MCF 10A (cell line): ENCODE results near the gene FGD2. TPM values are rescaled to one million over a fixed set of nuclear protein-coding genes. Genes with fewer than 3 reads are reported as not detected.

Experiments
- BruUV-seq: library from RNA; stranded (reverse); fragments of 400-500 nt; replicated peaks from 2 replicates; lab custom pipeline; 2021; lab: Mats Ljungman, UMichigan
- CTCF ChIA-PET: fragments of 300-600 bp; sonication (Branson Sonifier 250); formaldehyde crosslinking; extraction: SDS; loops from one replicate; lab custom pipeline; 2021; ENCODE audit warnings: antibody characterized with exemption, inconsistent platforms; lab: Yijun Ruan, JAX
- POLR2A ChIA-PET: fragments of 300-600, 350-650 bp; sonication (Branson Sonifier 250); formaldehyde crosslinking; extraction: SDS; loops from one replicate; lab custom pipeline; 2020; ENCODE audit warnings: antibody characterized with exemption, inconsistent platforms; lab: Yijun Ruan, JAX
- DNase-seq: peaks from one replicate; pipeline ENCODE4 v3.0.0-alpha.2; 2018; ENCODE audit not compliant: unreplicated experiment
- H3K27ac Mint-ChIP-seq: one replicate; pipeline ENCODE4 v1.8.0; 2022; ENCODE audit warnings: mild to moderate bottlenecking, low read depth, mixed read lengths; ENCODE audit not compliant: unreplicated experiment
- H3K27me3 Mint-ChIP-seq: one replicate; pipeline ENCODE4 v1.8.0; 2022; ENCODE audit warnings: mixed read lengths; ENCODE audit not compliant: insufficient read depth, unreplicated experiment
- H3K36me3 Mint-ChIP-seq: one replicate; pipeline ENCODE4 v1.8.0; 2022; ENCODE audit warnings: mild to moderate bottlenecking, moderate library complexity, mixed read lengths; ENCODE audit not compliant: insufficient read depth, unreplicated experiment
- H3K4me1 Mint-ChIP-seq: one replicate; pipeline ENCODE4 v1.8.0; 2022; ENCODE audit warnings: mixed read lengths; ENCODE audit not compliant: insufficient read depth, unreplicated experiment
- H3K4me3 Mint-ChIP-seq: one replicate; pipeline ENCODE4 v1.8.0; 2022; ENCODE audit warnings: mild to moderate bottlenecking, moderate library complexity, mixed read lengths; ENCODE audit not compliant: unreplicated experiment
- H3K9me3 Mint-ChIP-seq: one replicate; pipeline ENCODE4 v1.8.0; 2022; ENCODE audit warnings: mixed read lengths; ENCODE audit not compliant: unreplicated experiment
- intact Hi-C: fragments of 100-400 bp; cut with micrococcal nuclease; formaldehyde crosslinking; loops from 2 replicates; pipeline ENCODE4 v1.14.1; 2022
- total RNA-seq: library from RNA; stranded (reverse); gene quantifications from 2 replicates; pipeline ENCODE4 v1.2.3, GENCODE V29; 2022
- TF ChIP-seq, protein P1 (sequence below): fragments of 200-600 bp; IDR thresholded peaks from one replicate; pipeline ENCODE4 v1.8.0; 2022; ENCODE audit warnings: antibody characterized with exemption, mild to moderate bottlenecking; ENCODE audit not compliant: unreplicated experiment

Gene FGD2
- total RNA-seq, 1 experiment from 2014 or later: not detected

DNA sequence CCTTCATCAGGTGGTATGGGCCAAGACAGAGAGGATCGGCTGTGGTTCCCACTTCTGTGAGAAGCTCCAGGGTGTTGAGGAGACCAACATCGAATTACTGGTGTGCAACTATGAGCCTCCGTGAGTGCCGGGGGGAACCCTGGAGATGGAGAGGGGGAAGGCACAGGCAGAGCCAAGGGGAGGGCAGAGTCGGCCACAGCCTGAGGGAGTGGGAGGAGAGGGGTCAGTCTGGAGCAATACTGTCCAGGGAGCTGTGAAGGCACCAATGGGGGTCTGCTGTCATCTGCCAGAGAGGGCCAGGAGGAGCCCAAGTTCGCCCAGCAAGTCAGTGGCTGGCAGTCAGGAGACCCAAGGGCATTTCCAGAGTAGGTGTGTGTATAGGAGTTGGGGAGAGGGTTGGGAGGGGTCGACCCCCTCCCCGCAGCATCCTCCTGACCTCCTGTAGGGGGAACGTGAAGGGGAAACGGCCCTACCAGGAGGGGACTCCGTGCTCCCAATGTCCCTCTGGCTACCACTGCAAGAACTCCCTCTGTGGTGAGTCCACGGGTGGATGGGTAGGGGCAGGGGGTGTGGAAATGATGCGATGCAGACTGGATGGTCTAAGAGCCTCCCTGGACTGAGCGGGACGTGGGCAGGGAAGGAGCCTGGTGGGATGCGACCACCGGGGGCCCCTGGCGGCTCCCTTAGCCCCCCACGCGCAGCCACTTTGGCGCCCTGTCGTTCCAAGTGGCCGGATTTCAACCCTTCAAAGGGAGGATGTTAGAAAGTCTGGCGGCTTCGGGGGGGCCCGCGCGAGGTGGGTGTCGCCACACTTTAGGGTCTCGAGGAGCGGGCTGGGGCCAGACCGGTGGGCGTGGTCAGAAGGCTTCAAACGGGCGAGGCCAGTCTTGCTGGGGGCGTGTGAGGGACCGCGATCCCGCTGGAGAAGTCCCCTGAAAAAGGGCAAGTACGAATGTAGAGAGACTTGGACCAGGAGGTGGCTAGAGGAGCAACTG is 43.7 kb upstream of the FGD2 start:
- no peaks in the 10 kb centered on the region for H3K9me3 Mint-ChIP-seq
- peaks cover 26% of the 10 kb centered on the region for H3K4me1 Mint-ChIP-seq
- ChIA-PET POLR2A (interaction anchor here (0.6 kb wide), 1 partner anchor 34 kb away, joined by 3 read pairs; no protein-coding TSS in a partner anchor), CTCF (interaction anchor here (0.9 kb wide), 1 partner anchor 16 kb away, joined by 5 read pairs; no protein-coding TSS in a partner anchor)
- no peak overlapping the region for H3K4me3 Mint-ChIP-seq
- TF ChIP-seq, protein P1, sequence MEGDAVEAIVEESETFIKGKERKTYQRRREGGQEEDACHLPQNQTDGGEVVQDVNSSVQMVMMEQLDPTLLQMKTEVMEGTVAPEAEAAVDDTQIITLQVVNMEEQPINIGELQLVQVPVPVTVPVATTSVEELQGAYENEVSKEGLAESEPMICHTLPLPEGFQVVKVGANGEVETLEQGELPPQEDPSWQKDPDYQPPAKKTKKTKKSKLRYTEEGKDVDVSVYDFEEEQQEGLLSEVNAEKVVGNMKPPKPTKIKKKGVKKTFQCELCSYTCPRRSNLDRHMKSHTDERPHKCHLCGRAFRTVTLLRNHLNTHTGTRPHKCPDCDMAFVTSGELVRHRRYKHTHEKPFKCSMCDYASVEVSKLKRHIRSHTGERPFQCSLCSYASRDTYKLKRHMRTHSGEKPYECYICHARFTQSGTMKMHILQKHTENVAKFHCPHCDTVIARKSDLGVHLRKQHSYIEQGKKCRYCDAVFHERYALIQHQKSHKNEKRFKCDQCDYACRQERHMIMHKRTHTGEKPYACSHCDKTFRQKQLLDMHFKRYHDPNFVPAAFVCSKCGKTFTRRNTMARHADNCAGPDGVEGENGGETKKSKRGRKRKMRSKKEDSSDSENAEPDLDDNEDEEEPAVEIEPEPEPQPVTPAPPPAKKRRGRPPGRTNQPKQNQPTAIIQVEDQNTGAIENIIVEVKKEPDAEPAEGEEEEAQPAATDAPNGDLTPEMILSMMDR: no peak
- H3K27me3 Mint-ChIP-seq: no peaks in the 10 kb centered on the region
- no peak for DNase-seq
- no peaks in the 10 kb centered on the region for H3K36me3 Mint-ChIP-seq
- peak overlapping the region; percentile 49 for H3K27ac Mint-ChIP-seq
- no TSS peak for BruUV-seq
- intact Hi-C loops: no loop called here

DNA sequence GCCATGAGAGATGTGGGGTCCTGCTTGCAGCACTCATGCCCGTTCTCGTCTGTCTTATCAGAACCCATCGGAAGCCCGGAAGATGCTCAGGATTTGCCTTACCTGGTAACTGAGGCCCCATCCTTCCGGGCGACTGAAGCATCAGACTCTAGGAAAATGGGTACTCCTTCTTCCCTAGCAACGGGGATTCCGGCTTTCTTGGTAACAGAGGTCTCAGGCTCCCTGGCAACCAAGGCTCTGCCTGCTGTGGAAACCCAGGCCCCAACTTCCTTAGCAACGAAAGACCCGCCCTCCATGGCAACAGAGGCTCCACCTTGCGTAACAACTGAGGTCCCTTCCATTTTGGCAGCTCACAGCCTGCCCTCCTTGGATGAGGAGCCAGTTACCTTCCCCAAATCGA is 42.6 kb upstream of the FGD2 start:
- H3K4me3 Mint-ChIP-seq: no peak overlapping the region
- H3K27me3 Mint-ChIP-seq: no peaks in the 10 kb centered on the region
- H3K9me3 Mint-ChIP-seq: no peaks in the 10 kb centered on the region
- no TSS peak for BruUV-seq
- peaks cover 27% of the 10 kb centered on the region for H3K4me1 Mint-ChIP-seq
- no peak overlapping the region for H3K27ac Mint-ChIP-seq
- H3K36me3 Mint-ChIP-seq: peaks cover under 1% of the 10 kb centered on the region
- CTCF ChIA-PET: no interaction called here
- intact Hi-C loops: no loop called here
- POLR2A ChIA-PET: interaction anchor here (2.1 kb wide), 1 partner anchor 23 kb away, joined by 7 read pairs; the partner anchor contains the start of gene MTCH1
- TF ChIP-seq, protein P1: no peak
- peak; percentile 37 for DNase-seq

DNA sequence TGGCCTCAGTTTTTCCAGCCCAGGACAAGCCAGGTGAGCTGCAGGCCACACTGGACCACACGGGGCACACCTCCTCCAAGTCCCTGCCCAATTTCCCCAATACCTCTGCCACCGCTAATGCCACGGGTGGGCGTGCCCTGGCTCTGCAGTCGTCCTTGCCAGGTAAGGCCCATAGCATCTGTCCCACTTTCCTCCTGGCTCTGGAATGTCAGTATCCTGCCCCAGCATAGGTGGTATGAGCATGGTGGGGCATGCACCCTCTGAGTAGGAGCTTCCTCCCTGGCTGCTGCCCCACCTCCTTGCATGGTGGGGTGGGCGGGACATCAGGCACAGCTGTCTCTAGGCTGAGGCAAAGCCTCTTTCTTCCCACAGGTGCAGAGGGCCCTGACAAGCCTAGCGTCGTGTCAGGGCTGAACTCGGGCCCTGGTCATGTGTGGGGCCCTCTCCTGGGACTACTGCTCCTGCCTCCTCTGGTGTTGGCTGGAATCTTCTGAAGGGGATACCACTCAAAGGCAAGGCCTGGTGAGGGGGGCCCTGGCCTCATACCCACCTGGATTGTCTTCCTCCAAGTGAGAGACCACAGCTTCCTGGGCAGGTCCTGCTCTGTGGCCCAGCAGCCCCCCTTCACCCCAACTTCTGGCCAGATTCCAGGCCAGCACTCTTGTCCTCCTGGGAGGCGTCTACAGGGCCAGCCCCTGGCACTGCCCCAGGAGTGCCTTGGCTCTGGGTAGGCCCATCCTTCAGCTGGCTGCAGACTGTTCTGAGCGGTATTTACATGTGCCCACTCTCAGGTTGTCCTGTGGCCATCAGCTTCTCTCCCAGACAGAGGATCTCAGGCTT is 41.8 kb upstream of the FGD2 start:
- peaks cover 35% of the 10 kb centered on the region for H3K4me1 Mint-ChIP-seq
- no peak for DNase-seq
- H3K36me3 Mint-ChIP-seq: peaks cover 9% of the 10 kb centered on the region
- H3K27ac Mint-ChIP-seq: no peak overlapping the region
- CTCF ChIA-PET: interaction anchor here (0.7 to 1.1 kb wide), 2 partner anchors 53 to 54 kb away, joined by 3 to 4 read pairs; no protein-coding TSS in a partner anchor
- TF ChIP-seq, protein P1: no peak
- no peaks in the 10 kb centered on the region for H3K27me3 Mint-ChIP-seq
- no peaks in the 10 kb centered on the region for H3K9me3 Mint-ChIP-seq
- POLR2A ChIA-PET: interaction anchor here (0.7 to 2.1 kb wide), 2 partner anchors 8 to 23 kb away, joined by 3 to 7 read pairs; partner anchors contain the start of gene MTCH1
- intact Hi-C loops: no loop called here
- no TSS peak for BruUV-seq
- no peak overlapping the region for H3K4me3 Mint-ChIP-seq
